NT2/D1 (cell line): Measurements from ENCODE around the gene RASL12.

Source experiments
- DNase-seq: peaks from one replicate; pipeline ENCODE4 v3.0.0-alpha.2; 2011; ENCODE audit warnings: low read depth, low spot score
- H3K27me3 ChIP-seq: 2 replicates; pipeline ENCODE4 v1.6.0; 2011; ENCODE audit warnings: mild to moderate bottlenecking; ENCODE audit not compliant: insufficient read length, insufficient read depth
- H3K36me3 ChIP-seq: 2 replicates; pipeline ENCODE4 v1.6.1; 2011; ENCODE audit warnings: mild to moderate bottlenecking, low read length, mixed read lengths; ENCODE audit not compliant: insufficient read depth, insufficient read length
- H3K4me1 ChIP-seq: 2 replicates; pipeline ENCODE4 v1.5.1; 2011; ENCODE audit not compliant: insufficient read depth, insufficient read length
- H3K4me3 ChIP-seq: 2 replicates; pipeline ENCODE4 v1.5.1; 2011; ENCODE audit warnings: low read depth; ENCODE audit not compliant: insufficient read length
- H3K9ac ChIP-seq: 2 replicates; pipeline ENCODE4 v1.6.0; 2011; ENCODE audit warnings: low read depth; ENCODE audit not compliant: insufficient read length
- H3K9me3 ChIP-seq: 2 replicates; pipeline ENCODE4 v1.5.1; 2011; ENCODE audit warnings: mild to moderate bottlenecking, low read length; ENCODE audit not compliant: insufficient read depth
- SUZ12 ChIP-seq: IDR thresholded peaks from 2 replicates; pipeline ENCODE4 v1.6.1; 2011; ENCODE audit not compliant: insufficient read length, insufficient read depth; ENCODE audit errors: extremely low read depth
- YY1 ChIP-seq: IDR thresholded peaks from 2 replicates; pipeline ENCODE4 v1.6.1; 2011; ENCODE audit not compliant: insufficient read length, insufficient read depth
- ZNF274 ChIP-seq: IDR thresholded peaks from 2 replicates; pipeline ENCODE4 v1.6.1; 2011; ENCODE audit warnings: mild to moderate bottlenecking, low read depth, low read length

The RASL12 gene

DNA sequence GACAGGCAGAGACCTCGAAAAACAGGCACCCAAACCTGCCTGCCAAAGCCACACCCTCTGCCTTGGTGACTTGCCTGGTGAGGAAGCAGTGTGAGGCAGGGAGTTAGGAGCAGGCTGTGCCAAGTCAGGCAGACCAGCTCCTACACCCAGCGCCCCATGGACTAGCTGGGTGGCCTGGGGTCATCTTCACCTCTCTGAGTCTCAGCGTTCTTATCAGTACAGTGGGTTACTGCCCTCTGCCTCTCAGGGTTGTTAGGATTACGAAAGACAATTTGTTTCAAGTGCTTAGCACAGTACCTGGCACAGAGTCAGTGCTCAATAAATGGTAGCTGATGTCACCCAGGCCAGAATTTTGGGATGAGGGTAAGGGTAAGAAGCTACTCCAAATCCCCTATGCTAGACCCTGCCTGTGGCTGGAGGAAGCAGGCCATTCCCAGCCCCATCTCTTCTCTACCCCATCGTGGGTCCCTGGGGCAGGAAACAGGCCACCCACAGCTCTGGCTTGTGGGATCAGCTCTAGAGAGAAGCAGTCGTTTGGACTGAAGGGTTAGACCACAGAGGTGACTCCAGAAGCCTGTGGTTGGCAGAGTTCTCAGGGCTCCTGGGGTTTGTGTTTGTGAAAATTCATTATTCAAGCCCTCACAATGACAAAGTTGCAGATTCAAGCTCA is 12.5 kb downstream of the RASL12 start:
- H3K27me3 ChIP-seq = no peaks in the 10 kb centered on the region
- TF ChIP-seq YY1 (no peak), SUZ12 (no peak), ZNF274 (no peak)
- no peaks in the 10 kb centered on the region for H3K4me1 ChIP-seq
- H3K9ac ChIP-seq = no peak overlapping the region
- no peak overlapping the region for H3K4me3 ChIP-seq
- H3K9me3 ChIP-seq = no peaks in the 10 kb centered on the region
- H3K36me3 ChIP-seq = peaks cover 84% of the 10 kb centered on the region
- DNase-seq = no peak

DNA sequence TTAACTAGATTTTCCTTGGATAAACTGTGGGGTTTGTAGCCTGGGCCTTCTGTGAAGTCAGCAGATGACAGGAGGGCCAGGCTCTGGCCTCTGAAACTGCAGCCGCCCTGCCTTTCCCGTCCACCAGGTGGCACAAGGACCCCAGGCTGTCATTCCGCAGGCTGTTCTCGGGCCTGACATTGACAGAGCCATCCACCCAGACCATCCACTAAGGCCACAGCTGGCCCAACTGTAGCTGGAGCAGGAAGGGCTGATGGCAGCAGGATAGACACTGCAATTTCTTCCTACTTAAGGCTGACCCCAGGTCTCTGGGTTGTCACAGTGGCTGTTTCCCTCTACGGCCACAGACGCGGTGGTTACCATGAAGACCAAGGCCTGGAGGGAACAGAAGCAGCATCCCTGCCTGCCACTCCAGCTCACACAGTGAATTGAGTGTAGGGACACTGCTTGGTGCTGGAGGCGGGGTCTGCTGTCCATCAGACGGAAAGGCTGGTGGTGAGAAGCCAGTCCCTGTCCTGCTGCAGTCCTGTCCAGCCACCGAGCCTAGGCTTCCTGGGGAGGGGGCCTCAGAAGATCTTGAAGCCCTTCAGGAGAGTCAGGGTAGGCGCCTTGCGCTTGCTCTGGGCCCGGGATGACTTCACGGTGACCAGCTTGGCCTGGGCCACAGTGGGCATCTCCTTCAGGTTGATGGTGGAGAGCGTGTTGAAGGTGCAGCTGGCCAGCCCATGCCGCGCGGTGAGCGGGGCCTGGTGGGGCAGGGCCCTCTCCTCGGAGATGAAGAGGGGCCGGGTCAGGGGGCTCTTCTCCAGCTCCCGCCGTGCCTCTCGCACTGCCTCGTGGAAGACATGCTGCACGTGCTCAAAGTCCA is 13.2 kb downstream of the RASL12 start:
- H3K4me3 ChIP-seq = no peak overlapping the region
- H3K9ac ChIP-seq = no peak overlapping the region
- peaks cover 85% of the 10 kb centered on the region for H3K36me3 ChIP-seq
- DNase-seq = peak; percentile 46
- H3K9me3 ChIP-seq = no peaks in the 10 kb centered on the region
- H3K4me1 ChIP-seq = no peaks in the 10 kb centered on the region
- H3K27me3 ChIP-seq = no peaks in the 10 kb centered on the region
- TF ChIP-seq SUZ12 (no peak), ZNF274 (no peak), YY1 (no peak)

DNA sequence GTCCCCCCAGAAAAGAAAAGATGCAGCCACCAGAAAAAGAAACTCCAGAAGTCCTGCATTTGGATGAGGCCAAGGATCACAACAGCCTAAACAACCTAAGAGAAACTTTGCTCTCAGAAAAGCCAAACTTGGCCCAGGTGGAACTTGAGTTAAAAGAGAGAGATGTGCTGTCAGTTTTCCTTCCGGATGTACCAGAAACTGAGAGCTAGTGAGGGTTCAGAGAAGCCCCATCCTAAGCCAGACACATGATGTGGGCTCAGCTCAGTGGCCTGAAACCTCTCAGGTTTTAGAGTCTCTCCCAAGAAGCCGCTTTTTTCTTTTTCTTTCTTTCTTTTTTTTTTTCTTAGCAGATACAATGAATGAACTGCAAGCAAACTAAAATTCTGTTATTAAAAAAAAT is 14.8 kb downstream of the RASL12 start:
- Histone ChIP-seq H3K27me3 (no peaks in the 10 kb centered on the region), H3K9me3 (no peaks in the 10 kb centered on the region), H3K4me1 (no peaks in the 10 kb centered on the region), H3K4me3 (no peak overlapping the region), H3K36me3 (peaks cover 73% of the 10 kb centered on the region), H3K9ac (no peak overlapping the region)
- no peak for DNase-seq
- TF ChIP-seq YY1 (no peak), SUZ12 (no peak), ZNF274 (no peak)

DNA sequence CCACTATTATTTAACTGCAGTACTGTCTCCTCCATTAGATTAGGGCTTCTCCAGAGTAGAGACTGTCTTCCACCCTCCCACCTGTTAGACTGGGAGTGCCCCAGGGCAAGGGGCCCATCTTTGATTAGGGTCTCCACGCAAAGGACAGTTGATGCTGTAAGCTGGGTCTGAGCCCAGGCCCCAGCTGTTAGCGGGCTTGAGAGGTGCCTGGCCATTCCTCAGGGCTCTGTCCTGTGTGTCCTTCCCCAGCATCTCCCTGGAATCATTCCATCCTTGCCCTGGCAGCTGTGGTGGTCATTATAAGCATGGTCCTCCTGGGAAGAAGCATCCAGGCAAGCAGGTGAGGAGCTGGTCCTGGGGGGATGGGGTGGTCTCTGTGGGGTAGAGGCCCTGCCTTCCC is 16.5 kb downstream of the RASL12 start:
- H3K9ac ChIP-seq = no peak overlapping the region
- H3K4me3 ChIP-seq = no peak overlapping the region
- DNase-seq = no peak
- no peaks in the 10 kb centered on the region for H3K4me1 ChIP-seq
- H3K27me3 ChIP-seq = no peaks in the 10 kb centered on the region
- H3K36me3 ChIP-seq = peaks cover 56% of the 10 kb centered on the region
- H3K9me3 ChIP-seq = no peaks in the 10 kb centered on the region
- TF ChIP-seq YY1 (no peak), ZNF274 (no peak), SUZ12 (no peak)

DNA sequence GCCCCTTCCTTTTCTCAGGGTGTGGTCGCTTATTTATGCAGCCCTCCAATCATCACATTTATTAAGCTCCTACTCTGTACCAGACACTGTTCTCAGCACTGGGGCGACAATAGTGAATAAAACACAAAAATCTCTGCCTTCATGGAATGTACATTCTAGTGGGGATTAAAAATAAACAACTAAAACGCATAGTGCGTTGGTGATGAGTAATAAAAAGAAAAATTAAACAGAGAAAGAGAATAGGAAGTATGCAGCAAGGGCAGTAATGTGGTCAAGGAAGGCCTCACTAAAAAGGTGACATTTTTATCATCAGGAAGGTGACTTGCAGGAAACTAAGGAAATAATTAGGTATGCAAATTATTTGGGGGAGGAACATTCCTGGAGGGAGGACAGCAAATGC is 17.5 kb downstream of the RASL12 start:
- H3K36me3 ChIP-seq = peaks cover 46% of the 10 kb centered on the region

DNA sequence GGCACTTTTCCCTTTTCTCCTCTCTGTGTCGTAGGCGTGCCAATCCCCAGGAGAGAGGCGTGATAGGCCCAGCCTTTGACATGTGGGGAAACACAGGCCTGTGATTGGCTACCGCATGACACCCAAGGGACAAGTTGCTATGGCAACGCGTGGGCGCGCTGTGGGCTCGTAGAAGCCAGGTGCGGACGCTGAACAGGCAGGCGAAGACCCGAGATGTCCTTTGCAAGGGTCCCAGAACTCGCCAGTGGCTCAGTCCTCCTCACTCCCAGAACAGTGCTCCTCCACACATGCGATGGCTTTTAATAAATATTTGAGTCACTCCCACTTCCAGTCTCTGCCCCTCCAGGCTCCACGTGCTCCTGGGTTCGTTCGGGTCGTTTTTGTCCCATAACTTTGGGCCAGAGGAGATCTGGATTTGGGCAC is 18.4 kb downstream of the RASL12 start:
- H3K27me3 ChIP-seq = no peaks in the 10 kb centered on the region
- H3K36me3 ChIP-seq = peaks cover 38% of the 10 kb centered on the region
- TF ChIP-seq SUZ12 (no peak), ZNF274 (no peak), YY1 (no peak)
- DNase-seq = no peak
- H3K4me3 ChIP-seq = no peak overlapping the region
- H3K9me3 ChIP-seq = no peaks in the 10 kb centered on the region
- H3K4me1 ChIP-seq = no peaks in the 10 kb centered on the region
- no peak overlapping the region for H3K9ac ChIP-seq

More for the DNA sequence above, 17.5 kb downstream of the RASL12 start:
- H3K9me3 ChIP-seq = no peaks in the 10 kb centered on the region
- H3K27me3 ChIP-seq = no peaks in the 10 kb centered on the region
- H3K9ac ChIP-seq = no peak overlapping the region
- no peak overlapping the region for H3K4me3 ChIP-seq
- H3K4me1 ChIP-seq = no peaks in the 10 kb centered on the region
- DNase-seq = no peak
- TF ChIP-seq SUZ12 = no peak
- no peak for TF ChIP-seq YY1
- no peak for TF ChIP-seq ZNF274

DNA sequence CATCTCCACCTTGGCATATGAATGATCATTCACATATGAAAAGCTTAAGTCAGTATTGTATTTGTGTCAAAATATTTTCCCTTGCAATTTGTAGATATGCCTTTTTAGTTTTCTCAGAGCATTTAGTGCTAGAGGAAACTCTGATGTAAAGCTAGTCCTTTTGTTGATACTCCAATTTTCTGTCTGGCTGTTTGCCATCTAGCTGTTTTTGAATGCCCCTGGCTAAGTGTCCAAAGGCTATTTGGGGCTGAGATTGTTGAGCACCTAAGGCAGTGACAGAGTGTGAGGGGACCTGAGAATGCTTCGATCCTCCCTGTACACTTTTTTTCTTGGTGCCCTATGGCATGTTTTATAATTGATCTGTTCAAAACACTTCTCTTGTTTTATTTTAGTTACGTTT is 19.6 kb downstream of the RASL12 start:
- Histone ChIP-seq H3K9ac (no peak overlapping the region), H3K9me3 (no peaks in the 10 kb centered on the region), H3K36me3 (peaks cover 26% of the 10 kb centered on the region), H3K27me3 (no peaks in the 10 kb centered on the region), H3K4me3 (no peak overlapping the region), H3K4me1 (no peaks in the 10 kb centered on the region)
- no peak for TF ChIP-seq YY1
- no peak for TF ChIP-seq ZNF274
- TF ChIP-seq SUZ12 = no peak
- no peak for DNase-seq
